H1 (cell line): ENCODE data around the gene CTU1. TPM values are rescaled to one million over a fixed set of nuclear protein-coding genes. Genes with fewer than 3 reads are reported as not detected.

Source experiments
- CTCF ChIA-PET: fragments of 300-600 bp; sonication (Branson Sonifier 250); formaldehyde crosslinking; loops from one replicate; lab custom pipeline; 2021; ENCODE audit not compliant: partially characterized antibody; lab: Charles Lee
- POLR2A ChIA-PET: fragments of 300-600 bp; sonication (Branson Sonifier 250); formaldehyde crosslinking; loops from one replicate; lab custom pipeline; 2021; ENCODE audit warnings: inconsistent platforms; ENCODE audit not compliant: partially characterized antibody; lab: Charles Lee
- DNase-seq, 2 experiments: peaks; one replicate each; pipeline versions ENCODE4 v3.0.0 to v3.0.0-alpha.2; 2010 to 2022; ENCODE audit warnings: low spot score in 2 of 2, low read depth in 1 of 2, mixed read lengths in 1 of 2
- FAIRE-seq: peaks from 2 replicates; lab custom pipeline; 2011; peaks lifted over from hg19 to GRCh38; lab: Jason Lieb, UNC
- H2AFZ ChIP-seq: 2 replicates; pipeline ENCODE4 v1.8.1; 2012; ENCODE audit warnings: low read length, inconsistent platforms
- H2AK5ac ChIP-seq: 2 replicates; pipeline ENCODE4 v1.6.1; 2013; ENCODE audit warnings: low read depth, low read length
- H2BK120ac ChIP-seq: replicated peaks from 2 replicates; pipeline ENCODE3; 2013; ENCODE audit warnings: low read depth, low read length, inconsistent platforms
- H2BK12ac ChIP-seq: 2 replicates; pipeline ENCODE4 v1.6.1; 2013; ENCODE audit warnings: low read depth, low read length
- H2BK15ac ChIP-seq: 2 replicates; pipeline ENCODE4 v1.6.1; 2013; ENCODE audit warnings: low read length
- H2BK20ac ChIP-seq: 2 replicates; pipeline ENCODE4 v1.6.1; 2013; ENCODE audit warnings: low read length
- H2BK5ac ChIP-seq: 2 replicates; pipeline ENCODE4 v1.6.1; 2013; ENCODE audit warnings: low read depth, low read length
- H3K14ac ChIP-seq: 2 replicates; pipeline ENCODE4 v1.6.1; 2013; ENCODE audit warnings: inconsistent platforms; ENCODE audit not compliant: insufficient read length
- H3K18ac ChIP-seq: 2 replicates; pipeline ENCODE4 v1.6.1; 2013; ENCODE audit warnings: low read length; ENCODE audit errors: extremely low read depth
- H3K23ac ChIP-seq: 2 replicates; pipeline ENCODE4 v1.6.1; 2013; ENCODE audit warnings: inconsistent platforms; ENCODE audit not compliant: insufficient read length
- H3K23me2 ChIP-seq: 2 replicates; pipeline ENCODE4 v1.6.1; 2013; ENCODE audit warnings: low read depth, low read length
- H3K27ac ChIP-seq: 2 replicates; pipeline ENCODE4 v1.6.1; 2011; ENCODE audit warnings: low read depth, low read length, inconsistent platforms
- H3K27me3 ChIP-seq, 4 experiments: replicated peaks in 1 of 4; 1 replicate in 1 of 4; 2 replicates in 3 of 4; pipeline versions ENCODE4 v1.6.1 to v1.8.1; 2011 to 2013; ENCODE audit warnings: low read length in 3 of 4, mild to moderate bottlenecking in 3 of 4, inconsistent platforms in 2 of 4, mixed read lengths in 2 of 4, moderate library complexity in 1 of 4; ENCODE audit not compliant: control insufficient read depth in 3 of 4, insufficient read depth in 3 of 4; ENCODE audit errors: extremely low read depth in 1 of 4
- H3K36me3 ChIP-seq, 4 experiments: 2 replicates each; pipeline versions ENCODE4 v1.6.1 to v1.8.1; 2011 to 2013; ENCODE audit warnings: mild to moderate bottlenecking in 4 of 4, low read length in 3 of 4, moderate library complexity in 2 of 4, control low read depth in 1 of 4, inconsistent platforms in 1 of 4; ENCODE audit not compliant: insufficient read depth in 4 of 4, control insufficient read depth in 2 of 4
- H3K4ac ChIP-seq: replicated peaks from 2 replicates; pipeline ENCODE3; 2013; ENCODE audit warnings: low read length, low read depth, mixed read lengths, inconsistent platforms; ENCODE audit not compliant: insufficient read length
- H3K4me1 ChIP-seq, 4 experiments: replicated peaks in 1 of 4; 1 replicate in 1 of 4; 2 replicates in 3 of 4; pipeline versions ENCODE4 v1.6.1 to v1.8.1; 2011 to 2013; ENCODE audit warnings: low read length in 3 of 4, inconsistent platforms in 2 of 4, mixed read lengths in 1 of 4; ENCODE audit not compliant: insufficient read depth in 4 of 4, control insufficient read depth in 3 of 4
- H3K4me2 ChIP-seq, 2 experiments: 2 replicates each; pipeline versions ENCODE4 v1.6.1 to v1.8.1; 2011 to 2013; ENCODE audit warnings: low read depth in 2 of 2, low read length in 2 of 2, control low read depth in 1 of 2, inconsistent platforms in 1 of 2, mild to moderate bottlenecking in 1 of 2; ENCODE audit not compliant: insufficient read depth in 1 of 2
- H3K4me3 ChIP-seq, 4 experiments: fragments of 200-600, 300-600 bp in 1 of 4; sonication (generic), shearing (Covaris generic), sonication (Bioruptor Twin) in 1 of 4; 2 replicates each; pipeline versions ENCODE4 v1.5.1 to v1.8.1; 2011 to 2016; ENCODE audit warnings: low read length in 4 of 4, low read depth in 3 of 4, control low read depth in 2 of 4, inconsistent platforms in 2 of 4, mild to moderate bottlenecking in 2 of 4, mixed read lengths in 1 of 4, moderate library complexity in 1 of 4; ENCODE audit not compliant: insufficient read depth in 2 of 4; ENCODE audit errors: extremely low read depth in 1 of 4
- H3K56ac ChIP-seq: replicated peaks from 2 replicates; pipeline ENCODE3; 2013; ENCODE audit warnings: low read depth, mild to moderate bottlenecking, mixed read lengths, low read length, inconsistent platforms; ENCODE audit not compliant: insufficient read length
- H3K79me1 ChIP-seq: 2 replicates; pipeline ENCODE4 v1.6.1; 2013; ENCODE audit warnings: low read depth, low read length, control low read depth
- H3K79me2 ChIP-seq, 2 experiments: 2 replicates each; pipeline versions ENCODE4 v1.6.1 to v1.8.1; 2012 to 2013; ENCODE audit warnings: low read length in 2 of 2, mild to moderate bottlenecking in 2 of 2, inconsistent platforms in 1 of 2; ENCODE audit not compliant: insufficient read depth in 2 of 2, control insufficient read depth in 1 of 2
- H3K9ac ChIP-seq, 4 experiments: replicated peaks in 1 of 4; 1 replicate in 1 of 4; 2 replicates in 3 of 4; pipeline versions ENCODE4 v1.6.1 to v1.8.1; 2011 to 2013; ENCODE audit warnings: low read depth in 3 of 4, low read length in 3 of 4, control low read depth in 2 of 4, mild to moderate bottlenecking in 2 of 4, moderate library complexity in 2 of 4, inconsistent platforms in 1 of 4; ENCODE audit errors: extremely low read depth in 1 of 4
- H3K9me3 ChIP-seq, 2 experiments: 2 replicates each; pipeline versions ENCODE4 v1.6.1 to v1.8.1; 2012 to 2013; ENCODE audit warnings: mild to moderate bottlenecking in 2 of 2, moderate library complexity in 2 of 2, control low read depth in 1 of 2, inconsistent platforms in 1 of 2, low read depth in 1 of 2, low read length in 1 of 2, mixed read lengths in 1 of 2; ENCODE audit not compliant: insufficient read depth in 2 of 2
- H4K20me1 ChIP-seq, 2 experiments: replicated peaks in 1 of 2; 2 replicates each; pipeline versions ENCODE3 to v1.8.1; 2011 to 2013; ENCODE audit warnings: inconsistent platforms in 2 of 2, low read length in 2 of 2, mild to moderate bottlenecking in 1 of 2; ENCODE audit not compliant: insufficient read depth in 2 of 2, control insufficient read depth in 1 of 2
- H4K5ac ChIP-seq: 2 replicates; pipeline ENCODE4 v1.6.1; 2013; ENCODE audit warnings: low read length, low read depth, mixed read lengths, inconsistent platforms; ENCODE audit not compliant: insufficient read length
- H4K8ac ChIP-seq: 2 replicates; pipeline ENCODE4 v1.8.0; 2013; ENCODE audit warnings: mild to moderate bottlenecking, moderate library complexity, low read length, inconsistent platforms; ENCODE audit not compliant: insufficient read depth; ENCODE audit errors: extremely low read depth
- H4K91ac ChIP-seq: replicated peaks from 2 replicates; pipeline ENCODE3; 2013; ENCODE audit warnings: low read length, mixed read lengths, inconsistent platforms; ENCODE audit not compliant: insufficient read length
- CEBPB ChIP-seq: IDR thresholded peaks from 2 replicates; pipeline ENCODE4 v1.6.1; 2012; ENCODE audit warnings: low read depth, low read length
- CREB1 ChIP-seq: IDR thresholded peaks from 2 replicates; pipeline ENCODE4 v1.6.1; 2012; ENCODE audit warnings: inconsistent platforms
- CTBP2 ChIP-seq: IDR thresholded peaks from 2 replicates; pipeline ENCODE4 v1.7.0; 2011; ENCODE audit warnings: borderline replicate concordance, mild to moderate bottlenecking, moderate library complexity, mixed read lengths, low read length; ENCODE audit not compliant: insufficient read depth, insufficient read length
- GTF2F1 ChIP-seq: IDR thresholded peaks from 2 replicates; pipeline ENCODE4 v1.6.1; 2012; ENCODE audit warnings: low read depth, low read length, improper control_type of control experiment, borderline replicate concordance
- HDAC2 ChIP-seq, 2 experiments: fragments of 300-600 bp in 1 of 2; sonication (generic) in 1 of 2; IDR thresholded peaks; 2 replicates each; pipeline ENCODE4 v1.6.1; 2011 to 2012; ENCODE audit warnings: low read depth in 2 of 2, low read length in 2 of 2, mild to moderate bottlenecking in 2 of 2, moderate library complexity in 2 of 2, borderline replicate concordance in 1 of 2, inconsistent platforms in 1 of 2
- HDAC6 ChIP-seq: IDR thresholded peaks from one replicate; pipeline ENCODE4 v1.7.1; 2012; ENCODE audit warnings: low read depth, mild to moderate bottlenecking, inconsistent platforms, low read length, moderate library complexity
- NRF1 ChIP-seq: IDR thresholded peaks from 2 replicates; pipeline ENCODE4 v1.6.1; 2011; ENCODE audit warnings: mild to moderate bottlenecking, low read depth, low read length, improper control_type of control experiment
- POLR2AphosphoS5 ChIP-seq: IDR thresholded peaks from 2 replicates; pipeline ENCODE4 v1.6.1; 2011; ENCODE audit warnings: low read depth, low read length
- RXRA ChIP-seq: IDR thresholded peaks from 2 replicates; pipeline ENCODE4 v1.6.1; 2011; ENCODE audit warnings: low read depth, mild to moderate bottlenecking, low read length, moderate library complexity; ENCODE audit not compliant: insufficient read depth
- TAF7 ChIP-seq: optimal IDR thresholded peaks from 2 replicates; pipeline ENCODE3; 2011; ENCODE audit warnings: low read depth, mild to moderate bottlenecking, inconsistent platforms, low read length, moderate library complexity, borderline replicate concordance
- TCF12 ChIP-seq: IDR thresholded peaks from 2 replicates; pipeline ENCODE4 v1.6.1; 2011; ENCODE audit warnings: low read depth, mild to moderate bottlenecking, low read length
- WGBS, 2 experiments: shearing (Covaris generic) in 1 of 2; methylation state at CpG; one replicate each; pipeline versions ENCODE4 v1.1.6 to v1.1.7; 2013 to 2015; ENCODE audit warnings: low lambda C conversion rate in 2 of 2, mixed read lengths in 2 of 2, inconsistent platforms in 1 of 2, low coverage in 1 of 2, missing lambda C conversion rate in 1 of 2; ENCODE audit not compliant: insufficient replicate concordance in 2 of 2, insufficient coverage in 1 of 2, insufficient read length in 1 of 2; ENCODE audit errors: extremely low coverage in 1 of 2, missing lambda C conversion rate in 1 of 2; 5-methylcytosine and 5-hydroxymethylcytosine counted together
- polyA plus RNA-seq, 7 experiments: library from polyadenylated mRNA; depleted of rRNA in 3 of 7; stranded (reverse) in 5 of 7; unstranded in 2 of 7; fragments of >200 nt in 5 of 7; fragments of 200-250 nt in 2 of 7; gene quantifications; 1 replicate in 5 of 7; 2 replicates in 1 of 7; 4 replicates in 1 of 7; pipeline versions ENCODE4 v1.2.1 to v1.2.3, GENCODE V29; 2011 to 2013; ENCODE audit warnings: missing spikeins in 2 of 7, mixed read lengths in 2 of 7
- total RNA-seq: library from RNA; stranded (reverse); fragmentation: NEBNext Ultra II Directional; extraction: Animal tissue kit (Norgen Biotek cat#: 25700); gene quantifications from 2 replicates; pipeline ENCODE4 v1.2.1, GENCODE V29; 2021
- TF ChIP-seq, protein P1 (sequence below): IDR thresholded peaks from 2 replicates; pipeline ENCODE4 v1.6.1; 2012; ENCODE audit warnings: inconsistent platforms
- TF ChIP-seq, protein P2 (sequence below): IDR thresholded peaks from 2 replicates; pipeline ENCODE4 v1.6.1; 2012; ENCODE audit warnings: low read length, inconsistent platforms

CTU1 gene
- total and polyA plus RNA-seq, 2 of the 8 experiments (the other 6 are each of a cell fraction or from before 2014, with no cell fraction given), result 4.6 to 7.2 TPM

DNA sequence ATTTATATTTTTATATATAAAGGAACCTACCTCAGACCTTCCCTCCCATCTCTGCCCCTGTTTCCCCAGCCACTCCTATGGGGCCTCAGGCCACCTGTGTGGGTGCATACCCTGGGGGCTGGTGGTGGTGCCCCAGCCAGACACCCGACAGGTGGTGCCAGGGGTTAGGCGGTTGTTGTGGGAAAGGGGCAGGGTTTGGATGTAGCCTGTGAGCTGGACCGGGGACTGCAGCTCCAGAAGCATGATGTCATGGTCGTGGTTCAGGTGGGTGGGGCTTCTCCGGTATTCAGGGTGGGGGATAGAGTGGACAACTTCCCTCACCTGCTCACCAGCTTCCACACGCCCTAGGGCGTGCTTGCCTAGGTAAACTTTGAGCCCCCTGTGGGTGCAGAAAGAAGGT lies 48.5 kb downstream of the CTU1 start:
- H3K18ac ChIP-seq, result no peak overlapping the region
- POLR2A ChIA-PET, result no interaction called here
- H3K23me2 ChIP-seq, result peaks cover 10% of the 10 kb centered on the region; the same call in 1 of the 2 replicates
- CTCF ChIA-PET, result no interaction called here
- no peaks in the 10 kb centered on the region for H3K27me3 ChIP-seq
- no peak overlapping the region for H3K56ac ChIP-seq
- no peak overlapping the region for H3K4me2 ChIP-seq
- no peaks in the 10 kb centered on the region for H3K9me3 ChIP-seq
- no peaks in the 10 kb centered on the region; a peak in 1 of 7 replicates for H3K4me1 ChIP-seq
- no peak overlapping the region for H2BK12ac ChIP-seq
- whole genome bisulfite sequencing, 2 experiments, result 84% methylated on average over 7 of the region's 7 CpGs; no CpG with 5 or more reads in 1 of the 2 experiments
- H3K36me3 ChIP-seq, result no peaks in the 10 kb centered on the region
- no peak overlapping the region for H4K91ac ChIP-seq
- no peak overlapping the region for H3K14ac ChIP-seq
- no peak overlapping the region for H2BK20ac ChIP-seq
- no peak overlapping the region for H4K8ac ChIP-seq
- no peaks in the 10 kb centered on the region for H4K20me1 ChIP-seq
- no peak overlapping the region for H3K9ac ChIP-seq
- no peaks in the 10 kb centered on the region for H3K79me2 ChIP-seq
- no peak overlapping the region for H3K4me3 ChIP-seq
- no peak overlapping the region for H3K4ac ChIP-seq
- no peak overlapping the region for H2BK5ac ChIP-seq
- H3K79me1 ChIP-seq, result no peaks in the 10 kb centered on the region
- FAIRE-seq, result no peak
- DNase-seq, result no peak
- H4K5ac ChIP-seq, result no peak overlapping the region
- no peak overlapping the region for H2BK120ac ChIP-seq
- H2AFZ ChIP-seq, result no peak overlapping the region
- H3K23ac ChIP-seq, result no peak overlapping the region
- H3K27ac ChIP-seq, result no peak overlapping the region
- H2AK5ac ChIP-seq, result no peak overlapping the region
- H2BK15ac ChIP-seq, result no peak overlapping the region
- TF ChIP-seq, protein P1, sequence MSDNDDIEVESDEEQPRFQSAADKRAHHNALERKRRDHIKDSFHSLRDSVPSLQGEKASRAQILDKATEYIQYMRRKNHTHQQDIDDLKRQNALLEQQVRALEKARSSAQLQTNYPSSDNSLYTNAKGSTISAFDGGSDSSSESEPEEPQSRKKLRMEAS, result no peak
- TF ChIP-seq HDAC2 (IDR thresholded peaks at IDR 0.05; ENCODE audit: borderline replicate concordance in 1 of 2, low read depth in 2 of 2, low read length in 2 of 2) (no peak), CREB1 (no peak), CTBP2 (no peak), GTF2F1 (no peak), CEBPB (no peak), TCF12 (no peak), RXRA (no peak), HDAC6 (no peak), TAF7 (no peak), POLR2AphosphoS5 (no peak), NRF1 (no peak)
- TF ChIP-seq, protein P2, sequence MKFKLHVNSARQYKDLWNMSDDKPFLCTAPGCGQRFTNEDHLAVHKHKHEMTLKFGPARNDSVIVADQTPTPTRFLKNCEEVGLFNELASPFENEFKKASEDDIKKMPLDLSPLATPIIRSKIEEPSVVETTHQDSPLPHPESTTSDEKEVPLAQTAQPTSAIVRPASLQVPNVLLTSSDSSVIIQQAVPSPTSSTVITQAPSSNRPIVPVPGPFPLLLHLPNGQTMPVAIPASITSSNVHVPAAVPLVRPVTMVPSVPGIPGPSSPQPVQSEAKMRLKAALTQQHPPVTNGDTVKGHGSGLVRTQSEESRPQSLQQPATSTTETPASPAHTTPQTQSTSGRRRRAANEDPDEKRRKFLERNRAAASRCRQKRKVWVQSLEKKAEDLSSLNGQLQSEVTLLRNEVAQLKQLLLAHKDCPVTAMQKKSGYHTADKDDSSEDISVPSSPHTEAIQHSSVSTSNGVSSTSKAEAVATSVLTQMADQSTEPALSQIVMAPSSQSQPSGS, result no peak
